Stimulated activated CD4-positive, alpha-beta T cell treated with anti-CD3 and anti-CD28 coated beads, Interleukin-12 subunit alpha, Interleukin-12 subunit beta, amount 100 ng/mL, for 48 hours (primary cell): ENCODE measurements around the gene PODXL.

Experiments
- DNase-seq, 3 donors: peaks; one replicate each; pipeline ENCODE4 v3.0.0-alpha.2; 2020; ENCODE audit warnings: low read depth in 2 of 3, low spot score in 1 of 3

The PODXL gene

GRCh38 chr7:131556053-131556908, at the start of gene PODXL:
Gene PODXL (minus strand): TSS chr7:131556628. CDS start chr7:131556359, 269 bp downstream.
- peak in 2 of 3 donors; percentile 22 to 45 for DNase-seq

GRCh38 chr7:131605280-131605878, 49.0 kb upstream of the PODXL start:
- DNase-seq: no peak

GRCh38 chr7:131604841-131605279, 48.4 kb upstream of the PODXL start:
- DNase-seq: no peak

GRCh38 chr7:131603932-131604331, 47.5 kb upstream of the PODXL start:
- no peak for DNase-seq

- no peak for DNase-seq
Measured at GRCh38 chr7:131602994-131603372, 46.6 kb upstream of the PODXL start.

- DNase-seq: no peak
Measured at GRCh38 chr7:131602304-131602993, 46.0 kb upstream of the PODXL start.

- no peak for DNase-seq
Measured at GRCh38 chr7:131600085-131600881, 43.9 kb upstream of the PODXL start.

- DNase-seq: no peak
Measured at GRCh38 chr7:131596785-131597184, 40.4 kb upstream of the PODXL start.

GRCh38 chr7:131595699-131596098, 39.3 kb upstream of the PODXL start:
- no peak for DNase-seq

GRCh38 chr7:131591687-131592319, 35.4 kb upstream of the PODXL start:
- DNase-seq: no peak

GRCh38 chr7:131587315-131587923, 31.0 kb upstream of the PODXL start:
- no peak for DNase-seq

GRCh38 chr7:131586759-131587158, 30.3 kb upstream of the PODXL start:
- no peak for DNase-seq

GRCh38 chr7:131586259-131586658, 29.8 kb upstream of the PODXL start:
- DNase-seq: no peak

GRCh38 chr7:131583430-131583829, 27.0 kb upstream of the PODXL start:
- no peak for DNase-seq

GRCh38 chr7:131581241-131582051, 25.0 kb upstream of the PODXL start:
- no peak for DNase-seq

- no peak for DNase-seq
Measured at GRCh38 chr7:131578602-131579001, 22.2 kb upstream of the PODXL start.

GRCh38 chr7:131574741-131575140, 18.3 kb upstream of the PODXL start:
- DNase-seq: no peak

GRCh38 chr7:131570401-131570800, 14.0 kb upstream of the PODXL start:
- no peak for DNase-seq

GRCh38 chr7:131568970-131569369, 12.5 kb upstream of the PODXL start:
- no peak for DNase-seq
